NCI-H146 treated with DMSO at 0.1 percent for 48 hours (cell line): ENCODE data around the gene PARP6.
A peak's percentile ranks its signal among the peaks of the same experiment; 100 is the strongest.

ENCODE experiments used
- DNase-seq: peaks from one replicate; lab custom pipeline; 2025; ENCODE audit not compliant: unreplicated experiment; lab: John Stamatoyannopoulos, UW

The PARP6 gene

DNA sequence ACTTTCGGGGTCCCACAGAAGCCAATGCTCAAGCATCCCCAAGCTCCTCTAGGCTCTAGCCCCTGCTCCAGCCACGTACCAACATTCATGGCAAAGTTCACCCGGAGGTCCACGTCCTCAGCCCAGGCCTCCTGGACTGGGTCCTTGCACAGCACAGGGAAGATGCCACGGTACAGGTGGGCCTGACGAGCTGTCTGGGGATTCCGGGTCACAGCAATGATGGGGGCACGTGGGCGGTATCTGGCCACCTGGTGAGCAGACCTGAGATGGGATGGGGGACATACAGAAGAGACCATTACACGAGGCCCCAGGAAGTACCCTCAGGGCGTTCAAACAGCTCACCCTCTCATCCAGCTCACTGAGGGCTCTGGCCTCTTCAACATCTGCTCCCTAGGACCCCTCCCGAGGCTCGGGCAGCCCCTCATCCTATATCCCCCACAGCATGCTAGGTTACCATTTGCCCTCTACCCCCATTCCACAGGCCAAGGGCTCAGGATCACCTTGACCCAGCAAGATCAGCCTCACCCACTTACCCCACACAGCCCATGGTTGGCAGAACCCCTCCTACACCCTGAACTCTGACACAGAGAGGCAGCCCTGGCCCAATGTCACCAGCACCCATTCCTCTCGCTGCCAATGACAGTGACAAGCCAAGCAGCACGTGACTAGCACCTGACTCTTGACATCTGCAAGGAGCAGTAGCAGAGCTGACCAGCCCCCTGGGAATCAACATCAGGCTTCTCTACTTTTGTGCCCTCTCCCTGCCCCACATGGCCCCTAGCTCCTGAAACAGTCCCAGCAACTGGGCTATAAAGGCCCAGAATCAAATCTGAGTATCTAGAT, 71.7 kb downstream of the PARP6 start:
- no peak for DNase-seq

DNA sequence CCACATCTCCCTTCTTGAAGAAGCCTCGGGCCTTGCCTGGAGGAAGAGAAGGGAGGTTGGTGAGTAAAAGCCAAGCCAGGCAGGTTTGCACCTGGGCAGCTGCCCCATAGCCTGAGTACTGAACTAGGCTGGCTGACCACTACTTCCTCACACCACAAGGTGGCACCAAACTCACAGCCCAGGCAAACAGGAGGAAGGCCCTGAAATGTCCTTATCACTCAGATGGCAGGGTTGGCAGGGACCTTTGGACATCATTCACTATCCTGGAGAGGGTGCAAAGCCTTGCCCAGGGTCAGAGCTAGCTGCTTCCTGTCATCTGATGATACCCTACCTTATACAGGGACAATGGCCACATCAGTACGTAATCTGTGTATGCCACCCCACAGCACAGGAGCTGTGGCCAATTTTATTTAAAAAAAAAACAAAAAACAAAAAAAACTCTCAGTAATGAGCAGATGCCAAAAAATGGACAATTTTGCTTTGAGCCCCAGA, 72.6 kb downstream of the PARP6 start:
- DNase-seq = peak; percentile 5

DNA sequence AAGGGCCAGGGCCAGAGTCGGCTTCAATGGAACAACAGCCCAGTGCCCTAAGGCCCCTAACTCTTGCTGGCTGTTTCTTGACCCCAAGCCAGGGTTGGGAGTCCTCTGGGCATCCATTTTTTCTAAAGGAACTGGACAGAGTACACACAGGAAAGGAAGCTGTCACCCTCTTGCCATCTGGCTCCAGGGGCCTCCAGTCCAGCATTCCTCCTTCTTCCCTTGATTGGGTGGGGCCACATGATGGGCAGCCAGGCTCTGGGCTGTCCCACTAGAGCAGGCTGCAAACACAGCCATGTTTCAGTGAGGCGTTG, 73.2 kb downstream of the PARP6 start:
- DNase-seq = no peak

DNA sequence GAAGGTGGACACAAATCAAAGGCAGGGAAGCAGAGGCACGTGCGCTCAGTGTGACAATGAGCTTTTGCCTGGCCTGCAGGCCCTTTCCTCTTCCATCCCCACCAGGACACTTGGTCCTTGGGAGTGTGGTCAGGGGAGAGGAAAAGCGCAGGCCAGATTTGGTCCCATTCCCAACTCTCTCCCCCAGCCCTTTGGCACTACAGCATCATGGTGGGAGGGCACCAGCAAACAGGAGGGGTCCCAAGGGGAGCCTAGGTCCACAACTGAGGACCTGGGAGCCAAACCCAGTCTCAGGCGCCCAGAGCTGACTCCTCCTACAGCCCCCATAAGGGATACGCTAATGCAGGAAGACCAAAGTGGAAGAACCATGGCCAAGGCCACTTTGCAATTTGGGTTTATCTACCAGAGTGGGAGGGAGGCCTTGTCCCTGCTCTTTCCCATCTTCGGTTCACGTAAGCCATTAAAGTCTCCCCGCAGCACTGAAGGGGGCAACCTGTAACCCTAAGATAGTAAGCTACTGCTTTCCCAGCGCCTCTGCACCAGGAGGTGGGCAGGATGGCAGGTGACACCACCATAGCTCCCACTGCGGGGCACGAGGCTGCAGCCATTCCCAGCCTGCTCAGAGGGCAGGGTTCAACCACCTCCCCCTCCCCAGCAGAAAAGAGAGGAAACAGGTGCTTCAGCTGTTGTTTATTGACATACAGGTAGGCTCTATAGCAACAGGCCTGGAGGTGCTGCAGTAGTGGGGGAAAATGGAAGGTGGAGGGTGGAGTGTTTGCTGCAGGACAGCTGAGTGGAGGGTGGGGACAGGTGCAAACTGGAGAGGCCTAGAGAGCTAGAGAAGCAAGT, 73.8 kb downstream of the PARP6 start:
- peak; percentile 82 for DNase-seq

DNA sequence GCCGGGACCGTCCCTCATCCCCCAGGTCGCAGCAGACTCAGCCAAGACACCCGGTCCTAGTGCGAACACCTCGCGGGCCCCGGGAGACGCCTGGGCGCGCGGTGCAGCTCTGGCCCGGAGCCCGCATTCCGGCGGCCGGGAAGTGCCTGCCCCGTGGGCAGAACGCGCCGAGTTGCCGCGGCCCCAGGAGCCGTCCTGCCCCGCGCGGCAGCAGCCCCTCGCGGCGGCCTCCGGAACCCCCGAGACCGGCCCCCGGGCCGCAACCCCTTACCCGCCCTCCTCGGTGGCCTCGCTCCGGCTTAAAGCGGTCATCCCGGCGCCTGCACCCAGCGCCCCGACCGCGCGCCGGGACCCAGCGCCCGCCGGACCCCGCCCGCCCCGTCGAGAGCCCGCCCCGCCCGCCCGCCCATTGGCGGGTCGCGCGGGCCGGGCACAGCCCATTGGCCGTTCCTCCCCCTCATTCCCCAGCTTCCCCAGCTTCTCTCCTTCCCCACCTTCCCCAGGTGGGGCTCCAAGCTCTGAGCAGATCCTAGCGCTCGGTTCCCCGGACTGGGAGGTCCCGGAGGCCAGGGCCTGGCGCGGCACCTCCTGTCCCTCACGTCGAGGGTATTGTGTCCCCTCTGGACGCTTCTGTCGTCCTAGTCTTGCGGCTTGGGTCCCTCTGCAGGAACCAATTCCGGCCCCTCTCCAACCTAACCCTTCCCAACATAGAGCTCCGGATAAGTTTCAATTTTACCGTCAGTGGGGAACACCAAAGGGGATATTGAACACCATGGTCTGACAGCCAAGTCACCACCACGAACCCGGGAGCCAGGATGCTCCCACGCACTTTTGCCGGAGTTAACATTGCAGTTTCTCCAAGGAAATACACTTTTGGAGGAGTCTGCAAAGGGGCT, 74.6 kb downstream of the PARP6 start, which contains the start of gene GRAMD2A:
TSS of gene GRAMD2A (minus strand) at position 328 of the 896 bp plus-strand sequence.
- no peak for DNase-seq

DNA sequence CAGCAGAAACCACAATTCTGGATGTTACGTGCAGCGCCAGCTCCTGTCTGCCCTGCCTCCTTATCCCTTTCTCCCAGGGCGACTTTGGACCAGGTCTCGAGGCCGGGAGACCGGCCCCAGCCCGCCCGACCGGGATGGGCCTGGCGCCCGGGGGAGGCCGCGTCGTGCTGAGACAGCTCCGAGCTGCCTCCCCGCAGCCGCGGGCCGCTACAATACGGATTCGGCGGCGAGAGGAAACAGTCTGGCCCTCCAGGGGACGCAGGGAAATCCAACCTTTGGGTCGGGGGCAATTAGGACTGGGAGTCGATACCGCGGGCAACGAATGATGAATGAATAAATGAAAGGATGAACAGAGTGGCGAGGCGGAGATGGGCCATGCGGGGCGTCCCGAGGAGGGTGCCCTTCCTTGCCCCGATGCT, 75.3 kb downstream of the PARP6 start:
- DNase-seq = no peak

DNA sequence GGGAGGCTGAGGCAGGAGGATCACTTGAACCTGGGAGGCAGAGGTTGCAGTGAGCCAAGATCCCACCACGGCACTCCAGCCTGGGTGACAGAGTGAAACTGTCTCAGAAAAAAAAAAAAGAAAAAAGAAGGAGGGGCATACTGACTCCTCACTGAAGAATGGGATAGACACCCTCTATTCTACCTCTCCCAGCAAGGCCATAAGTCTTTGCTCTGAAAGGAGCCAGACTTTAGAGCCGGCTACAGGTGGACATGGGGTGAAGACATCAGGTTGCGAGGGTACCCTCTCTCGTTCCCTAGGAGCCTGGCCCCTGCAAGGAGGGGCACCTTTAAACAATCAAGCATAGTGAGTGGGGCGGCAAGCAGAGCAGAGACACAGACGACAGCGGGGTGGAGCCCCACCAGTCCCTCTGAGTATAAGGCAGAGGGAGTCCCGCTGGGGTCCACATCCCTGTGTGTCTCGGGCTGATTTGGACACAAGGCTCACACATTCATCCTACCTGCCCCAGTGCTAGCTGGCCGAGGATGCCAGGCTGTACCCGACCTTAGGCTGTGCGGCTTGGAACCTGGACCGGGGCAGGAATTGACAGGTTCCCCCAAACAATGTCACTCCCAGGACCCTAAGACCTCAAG, 75.8 kb downstream of the PARP6 start:
- no peak for DNase-seq

DNA sequence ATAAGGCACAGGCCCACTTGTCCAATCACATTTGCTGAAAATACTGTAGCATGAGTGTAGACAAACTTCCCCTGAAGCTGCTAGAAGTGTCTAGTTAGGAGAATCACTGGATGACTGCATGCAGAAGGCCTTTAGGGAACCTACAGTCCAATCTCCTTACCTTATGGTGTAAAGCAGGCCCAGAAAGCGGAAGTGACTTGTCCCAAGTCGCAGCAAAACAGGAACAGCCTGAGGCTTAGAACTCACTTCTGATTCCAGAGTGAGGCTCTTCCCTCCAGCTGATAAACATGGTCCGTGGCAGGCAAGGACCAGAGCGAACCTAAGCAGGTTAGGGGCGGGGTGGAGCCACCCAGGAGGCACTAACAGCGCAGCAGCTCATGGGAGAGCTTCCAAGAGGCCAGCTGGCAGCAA, 77.2 kb downstream of the PARP6 start:
- no peak for DNase-seq

DNA sequence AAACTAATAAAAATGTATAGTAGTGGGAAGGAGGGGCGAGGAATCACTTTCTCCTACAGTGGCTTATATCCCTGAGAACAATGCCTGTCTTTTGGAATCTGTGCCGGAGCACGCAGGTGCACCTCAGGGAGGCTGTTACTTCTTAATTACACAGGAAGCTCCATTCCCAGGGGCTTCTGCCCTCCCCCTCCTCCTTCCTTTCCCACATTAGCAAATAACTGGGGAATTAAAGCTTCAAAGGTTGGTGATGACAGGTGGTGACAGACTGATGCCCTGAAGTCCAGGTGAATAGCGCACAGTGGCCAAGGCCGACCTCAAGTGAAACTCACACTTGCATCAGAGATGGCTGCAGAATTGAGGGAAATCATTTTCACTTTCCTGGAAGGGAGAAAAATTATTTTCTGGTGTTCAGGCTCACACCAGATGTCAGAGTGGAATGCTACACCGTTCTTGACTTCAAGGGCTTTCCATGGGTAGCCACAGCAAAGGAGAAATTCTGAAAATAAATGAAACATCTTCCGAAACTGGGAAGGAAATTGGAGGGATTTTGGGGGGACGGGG, 78.4 kb downstream of the PARP6 start:
- peak; percentile 74 for DNase-seq

DNA sequence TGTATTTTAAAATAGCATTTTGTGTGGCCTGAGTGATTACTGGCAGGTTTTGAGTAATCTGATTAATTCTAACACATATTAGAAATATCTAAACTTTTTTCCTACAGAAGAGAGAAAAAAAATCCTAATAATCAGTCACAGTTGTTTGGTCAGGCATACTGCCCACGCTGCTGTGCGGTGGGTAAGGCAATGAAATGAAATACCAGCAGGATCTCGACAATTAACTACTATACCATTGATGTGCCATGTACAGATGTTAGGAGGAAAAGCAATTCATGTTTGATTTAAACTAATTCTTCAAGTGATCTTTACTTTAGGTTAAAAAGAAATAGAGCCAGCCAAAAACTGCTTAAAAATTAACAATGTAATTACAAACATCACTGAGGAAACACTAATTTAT, 79.9 kb downstream of the PARP6 start:
- DNase-seq = no peak
